GM23338 (cell line): ENCODE data around the gene PIGP. TPM values are rescaled to one million over a fixed set of nuclear protein-coding genes. Genes with fewer than 3 reads are reported as not detected.

Source experiments
- ATAC-seq: fragments of 200-7000 bp; cut with Tn5 transposase; 3 replicates; pipeline ENCODE4 v1.9.1; 2020
- DNase-seq: peaks from one replicate; pipeline ENCODE4 v3.0.0-alpha.2; 2015; ENCODE audit warnings: low spot score
- H2AFZ ChIP-seq: fragments of 200-600 bp; sonication (generic); 2 replicates; pipeline ENCODE4 v1.8.0; 2016; ENCODE audit warnings: antibody characterized with exemption, mild to moderate bottlenecking, moderate library complexity
- H3F3A ChIP-seq: fragments of 200-600 bp; sonication (generic); replicated peaks from 2 replicates; pipeline ENCODE4 v1.8.0; 2017; ENCODE audit warnings: antibody characterized with exemption, mixed run types, low read depth
- H3K27ac ChIP-seq: fragments of 200-600 bp; sonication (generic); 2 replicates; pipeline ENCODE4 v1.6.1; 2016; ENCODE audit warnings: low read depth
- H3K27me3 ChIP-seq: fragments of 200-600 bp; sonication (generic); 2 replicates; pipeline ENCODE4 v1.8.0; 2016; ENCODE audit warnings: mild to moderate bottlenecking, mixed run types, moderate library complexity; ENCODE audit not compliant: insufficient read depth
- H3K36me3 ChIP-seq: fragments of 200-600 bp; sonication (generic); 2 replicates; pipeline ENCODE4 v1.8.0; 2016; ENCODE audit warnings: mild to moderate bottlenecking; ENCODE audit not compliant: insufficient read depth
- H3K4me1 ChIP-seq: fragments of 200-600 bp; sonication (generic); 2 replicates; pipeline ENCODE4 v1.8.0; 2016; ENCODE audit warnings: mild to moderate bottlenecking, moderate library complexity; ENCODE audit not compliant: insufficient read depth
- H3K4me2 ChIP-seq: fragments of 200-600 bp; sonication (generic); 2 replicates; pipeline ENCODE4 v1.7.1; 2017; ENCODE audit warnings: mixed run types
- H3K4me3 ChIP-seq: fragments of 200-600 bp; sonication (generic); 2 replicates; pipeline ENCODE4 v1.6.1; 2016; ENCODE audit warnings: mixed run types
- H3K79me2 ChIP-seq: fragments of 200-600 bp; sonication (generic); replicated peaks from 2 replicates; pipeline ENCODE4 v1.8.0; 2017; ENCODE audit warnings: mild to moderate bottlenecking; ENCODE audit not compliant: insufficient read depth
- H3K9me2 ChIP-seq: fragments of 200-600 bp; sonication (generic); 2 replicates; pipeline ENCODE4 v1.8.0; 2017; ENCODE audit not compliant: insufficient read depth
- H4K20me1 ChIP-seq: fragments of 200-600 bp; sonication (generic); replicated peaks from 2 replicates; pipeline ENCODE4 v1.8.0; 2017; ENCODE audit warnings: mild to moderate bottlenecking; ENCODE audit not compliant: insufficient read depth
- H3K27ac Mint-ChIP-seq: 2 replicates; pipeline ENCODE4 v1.8.0; 2020; ENCODE audit warnings: inconsistent platforms, mild to moderate bottlenecking, moderate library complexity, mixed read lengths
- H3K27me3 Mint-ChIP-seq: 3 replicates; pipeline ENCODE4 v1.8.0; 2022; ENCODE audit warnings: low read depth, mild to moderate bottlenecking, moderate library complexity, mixed read lengths, inconsistent platforms; ENCODE audit not compliant: insufficient read depth, poor library complexity
- H3K36me3 Mint-ChIP-seq: 3 replicates; pipeline ENCODE4 v1.8.0; 2021; ENCODE audit warnings: low read depth, mild to moderate bottlenecking, inconsistent platforms, moderate library complexity, mixed read lengths
- H3K4me1 Mint-ChIP-seq: 3 replicates; pipeline ENCODE4 v1.8.0; 2020; ENCODE audit warnings: mild to moderate bottlenecking, inconsistent platforms, mixed read lengths
- H3K4me3 Mint-ChIP-seq: 3 replicates; pipeline ENCODE4 v1.8.0; 2021; ENCODE audit warnings: moderate library complexity, mild to moderate bottlenecking, inconsistent platforms, mixed read lengths
- H3K9me3 Mint-ChIP-seq: 3 replicates; pipeline ENCODE4 v1.8.0; 2020; ENCODE audit warnings: moderate library complexity, mild to moderate bottlenecking, inconsistent platforms, mixed read lengths
- CREB1 ChIP-seq: fragments of 250-450 bp; sonication (Bioruptor Pico); IDR thresholded peaks from 2 replicates; pipeline ENCODE4 v1.5.0; 2020; ENCODE audit warnings: low read depth, mild to moderate bottlenecking, moderate library complexity
- ETS1 ChIP-seq: IDR thresholded peaks from 2 replicates; pipeline ENCODE4 v1.6.1; 2016; ENCODE audit warnings: antibody characterized with exemption
- EZH2 ChIP-seq: fragments of 200-600 bp; sonication (generic); IDR thresholded peaks from one replicate; pipeline ENCODE4 v1.8.0; 2017; ENCODE audit warnings: antibody characterized with exemption, mild to moderate bottlenecking, low read depth; ENCODE audit not compliant: unreplicated experiment
- EZH2phosphoT487 ChIP-seq: fragments of 200-600 bp; sonication (generic); IDR thresholded peaks from one replicate; pipeline ENCODE4 v1.8.1; 2018; ENCODE audit warnings: antibody characterized with exemption; ENCODE audit not compliant: unreplicated experiment
- JUNB ChIP-seq: IDR thresholded peaks from one replicate; pipeline ENCODE4 v1.6.1; 2016; ENCODE audit warnings: antibody characterized with exemption; ENCODE audit not compliant: unreplicated experiment
- NANOG ChIP-seq: IDR thresholded peaks from 2 replicates; pipeline ENCODE4 v1.6.1; 2016; ENCODE audit warnings: antibody characterized with exemption, borderline replicate concordance
- REST ChIP-seq: IDR thresholded peaks from one replicate; pipeline ENCODE4 v1.6.1; 2018; ENCODE audit warnings: antibody characterized with exemption; ENCODE audit not compliant: unreplicated experiment
- STAT1 ChIP-seq: IDR thresholded peaks from one replicate; pipeline ENCODE4 v1.6.1; 2016; ENCODE audit warnings: antibody characterized with exemption; ENCODE audit not compliant: unreplicated experiment
- ZNF331 ChIP-seq: fragments of 250-450 bp; sonication (Bioruptor Pico); IDR thresholded peaks from 2 replicates; pipeline ENCODE4 v1.5.0; 2020; ENCODE audit warnings: low read depth, mild to moderate bottlenecking, moderate library complexity
- polyA plus RNA-seq: library from polyadenylated mRNA; unstranded; fragments of >200 nt; fragmentation: Nextera tagmentation; extraction: Ambion mirVana; gene quantifications from 2 replicates; pipeline ENCODE4 v1.2.1, GENCODE V29; 2016
- total RNA-seq: library from RNA; depleted of rRNA; stranded (reverse); fragments of >200 nt; shearing (Covaris generic); gene quantifications from 2 replicates; pipeline ENCODE4 v1.2.3, GENCODE V29; 2014

Gene PIGP
- total and polyA plus RNA-seq, 2 experiments from 2014 or later: 5.2 to 19.6 TPM

GRCh38 chr21:37044643-37045042 lies 28.2 kb downstream of the PIGP start:
- no peak overlapping the region for H3K27ac ChIP-seq
- H3K4me3 ChIP-seq: no peak overlapping the region
- Mint-ChIP-seq H3K4me3 (no peak overlapping the region), H3K36me3 (no peaks in the 10 kb centered on the region), H3K27me3 (peaks cover 37% of the 10 kb centered on the region), H3K4me1 (peaks cover 33% of the 10 kb centered on the region), H3K9me3 (no peaks in the 10 kb centered on the region), H3K27ac (no peak overlapping the region)
- DNase-seq (no peak), ATAC-seq (no peak)
- no peaks in the 10 kb centered on the region for H3K9me2 ChIP-seq
- no peak overlapping the region for H2AFZ ChIP-seq
- no peaks in the 10 kb centered on the region for H3F3A ChIP-seq
- H3K36me3 ChIP-seq: no peaks in the 10 kb centered on the region
- peaks cover 11% of the 10 kb centered on the region; the same call in 1 of the 2 replicates for H3K4me1 ChIP-seq
- no peaks in the 10 kb centered on the region for H3K79me2 ChIP-seq
- TF ChIP-seq ZNF331 (CRISPR knock-in tag): no peak
- no peak for TF ChIP-seq CREB1 (CRISPR knock-in tag)
- no peak for TF ChIP-seq EZH2
- TF ChIP-seq REST: no peak
- TF ChIP-seq ETS1: no peak
- no peak for TF ChIP-seq JUNB
- peaks cover 50% of the 10 kb centered on the region for H3K27me3 ChIP-seq
- H3K4me2 ChIP-seq: no peak overlapping the region
- no peaks in the 10 kb centered on the region for H4K20me1 ChIP-seq

GRCh38 chr21:37043818-37044217 lies 29.1 kb downstream of the PIGP start:
- Histone ChIP-seq H3K4me1 (peaks cover 14% of the 10 kb centered on the region; the same call in 1 of the 2 replicates), H3K79me2 (no peaks in the 10 kb centered on the region), H3F3A (no peaks in the 10 kb centered on the region), H3K4me2 (no peak overlapping the region), H3K9me2 (no peaks in the 10 kb centered on the region), H3K4me3 (no peak overlapping the region), H4K20me1 (no peaks in the 10 kb centered on the region), H2AFZ (no peak overlapping the region), H3K27me3 (peaks cover 47% of the 10 kb centered on the region), H3K36me3 (no peaks in the 10 kb centered on the region), H3K27ac (no peak overlapping the region)
- H3K27me3 Mint-ChIP-seq: peaks cover 38% of the 10 kb centered on the region
- ATAC-seq: no peak
- no peak overlapping the region; the same call in 1 of the 2 replicates for H3K27ac Mint-ChIP-seq
- no peak for TF ChIP-seq REST
- TF ChIP-seq EZH2phosphoT487: no peak
- no peak for TF ChIP-seq STAT1
- TF ChIP-seq ZNF331 (CRISPR knock-in tag): no peak
- no peak for TF ChIP-seq NANOG
- TF ChIP-seq JUNB: no peak
- H3K9me3 Mint-ChIP-seq: no peaks in the 10 kb centered on the region
- H3K4me3 Mint-ChIP-seq: no peak overlapping the region
- no peaks in the 10 kb centered on the region for H3K36me3 Mint-ChIP-seq
- peaks cover 38% of the 10 kb centered on the region for H3K4me1 Mint-ChIP-seq
- no peak for DNase-seq
